HCT116 (cell line): ENCODE measurements around the gene IL17RA. TPM values are rescaled to one million over a fixed set of nuclear protein-coding genes. Genes with fewer than 3 reads are reported as not detected.
"Not testable (repeated sequence)": the region's sequence is repeated elsewhere in the genome, so short reads cannot be mapped to it uniquely, and the experiment has no call there.

Experiments used
- ATAC-seq: fragments of 200-7000 bp; cut with Tn5 transposase; 2 replicates; pipeline ENCODE4 v1.9.1; 2020; ENCODE audit warnings: mild to moderate bottlenecking, moderate library complexity
- BruUV-seq: library from RNA; stranded (reverse); fragments of 400-500 nt; replicated peaks from 2 replicates; lab custom pipeline; 2021; lab: Mats Ljungman, UMichigan
- CTCF ChIA-PET: fragments of 300-600 bp; sonication (Branson Sonifier 250); formaldehyde crosslinking; loops from one replicate; lab custom pipeline; 2021; ENCODE audit warnings: antibody characterized with exemption; lab: Charles Lee
- POLR2A ChIA-PET: fragments of 300-600, 350-600 bp; sonication (Branson Sonifier 250); formaldehyde crosslinking; loops from one replicate; lab custom pipeline; 2021; ENCODE audit warnings: antibody characterized with exemption; lab: Charles Lee
- RAD21 ChIA-PET, 2 experiments: fragments of 300-600 bp; sonication (Branson Sonifier 250); formaldehyde crosslinking; loops; one replicate each; lab custom pipeline; 2023; ENCODE audit warnings: low total read pairs in 2 of 2; ENCODE audit not compliant: uncharacterized antibody in 2 of 2, unreplicated experiment in 2 of 2, low non-redundant PET in 1 of 2; lab: Charles Lee
- DNase-seq: peaks from one replicate; pipeline ENCODE4 v3.0.0-alpha.2; 2010; ENCODE audit warnings: low read depth, low spot score
- H2AFZ ChIP-seq: fragments of 200-600 bp; shearing (Covaris generic), sonication (generic); 2 replicates; pipeline ENCODE4 v1.6.1; 2017; ENCODE audit warnings: low read depth, mixed run types, mixed read lengths, antibody characterized with exemption, low read length; ENCODE audit not compliant: poor library complexity, severe bottlenecking
- H3K27ac ChIP-seq: 2 replicates; pipeline ENCODE4 v1.5.1; 2012; ENCODE audit warnings: low read depth, low read length
- H3K27me3 ChIP-seq: fragments of 200-600 bp; sonication (generic); 2 replicates; pipeline ENCODE4 v1.6.1; 2016; ENCODE audit warnings: mixed run types, low read length, mixed read lengths; ENCODE audit not compliant: insufficient read depth
- H3K36me3 ChIP-seq, 2 experiments: fragments of 200-500 bp in 1 of 2; fragments of 200-600 bp in 1 of 2; sonication (Bioruptor generic) in 1 of 2; sonication (generic) in 1 of 2; 2 replicates each; pipeline versions ENCODE4 v1.5.1 to v1.6.1; 2014 to 2016; ENCODE audit warnings: low read length in 2 of 2, inconsistent platforms in 1 of 2, mixed read lengths in 1 of 2, mixed run types in 1 of 2; ENCODE audit not compliant: insufficient read depth in 2 of 2, control insufficient read depth in 1 of 2
- H3K4me1 ChIP-seq, 2 experiments: fragments of 200-600 bp in 1 of 2; sonication (generic) in 1 of 2; 2 replicates each; pipeline versions ENCODE4 v1.5.1 to v1.6.1; 2012 to 2017; ENCODE audit warnings: low read length in 2 of 2, inconsistent platforms in 1 of 2, mild to moderate bottlenecking in 1 of 2, mixed read lengths in 1 of 2, mixed run types in 1 of 2, moderate library complexity in 1 of 2; ENCODE audit not compliant: insufficient read depth in 2 of 2, control insufficient read depth in 1 of 2
- H3K4me2 ChIP-seq: fragments of 200-600 bp; sonication (generic); 2 replicates; pipeline ENCODE4 v1.6.1; 2017; ENCODE audit warnings: mixed run types, low read length, mixed read lengths
- H3K4me3 ChIP-seq, 2 experiments: fragments of 200-600 bp in 1 of 2; sonication (generic) in 1 of 2; replicated peaks in 1 of 2; 2 replicates each; pipeline ENCODE4 v1.5.1; 2011 to 2016; ENCODE audit warnings: low read length in 2 of 2, control low read depth in 1 of 2, low read depth in 1 of 2, mild to moderate bottlenecking in 1 of 2, mixed read lengths in 1 of 2, mixed run types in 1 of 2
- H3K79me2 ChIP-seq: fragments of 200-600 bp; sonication (generic); 2 replicates; pipeline ENCODE4 v1.6.1; 2017; ENCODE audit warnings: mild to moderate bottlenecking, mixed run types, low read length, moderate library complexity, mixed read lengths; ENCODE audit not compliant: insufficient read depth
- H3K9ac ChIP-seq: fragments of 200-600 bp; sonication (generic); 2 replicates; pipeline ENCODE4 v1.6.1; 2016; ENCODE audit warnings: low read length, mixed read lengths
- H3K9me2 ChIP-seq: fragments of 200-600 bp; sonication (generic), shearing (Covaris generic); 2 replicates; pipeline ENCODE4 v1.6.1; 2017; ENCODE audit warnings: mixed run types, mild to moderate bottlenecking, moderate library complexity; ENCODE audit not compliant: insufficient read depth
- H3K9me3 ChIP-seq, 2 experiments: fragments of 200-500 bp in 1 of 2; fragments of 200-600 bp in 1 of 2; sonication (Bioruptor generic) in 1 of 2; sonication (generic) in 1 of 2; 2 replicates each; pipeline ENCODE4 v1.6.1; 2014 to 2017; ENCODE audit warnings: low read length in 2 of 2, mixed read lengths in 2 of 2, inconsistent platforms in 1 of 2, low read depth in 1 of 2, mild to moderate bottlenecking in 1 of 2, mixed run types in 1 of 2, moderate library complexity in 1 of 2; ENCODE audit not compliant: control insufficient read depth in 1 of 2, insufficient read depth in 1 of 2
- H4K20me1 ChIP-seq: fragments of 200-600 bp; sonication (generic), shearing (Covaris generic); 2 replicates; pipeline ENCODE4 v1.6.1; 2017; ENCODE audit warnings: mixed run types, mild to moderate bottlenecking, moderate library complexity; ENCODE audit not compliant: insufficient read depth
- ZFX ChIP-seq: fragments of 450-650 bp; IDR thresholded peaks from 2 replicates; pipeline ENCODE4 v1.6.1; 2017
- intact Hi-C: fragments of 100-400 bp; cut with micrococcal nuclease; formaldehyde crosslinking; loops from 2 replicates; pipeline ENCODE4 v1.10.0; 2022
- total RNA-seq: library from RNA; stranded (reverse); gene quantifications from one replicate; pipeline ENCODE4 v1.2.1, GENCODE V29; 2021; ENCODE audit not compliant: unreplicated experiment

Gene IL17RA
- total RNA-seq, 1 experiment from 2014 or later, result 17.3 TPM

GRCh38 chr22:17035976-17036841 is 48.6 kb upstream of the IL17RA start:
- ATAC-seq, result peak; percentile 43
- H2AFZ ChIP-seq, DNase-seq, H3K27me3 ChIP-seq, H3K27ac ChIP-seq, POLR2A ChIA-PET, intact Hi-C loops, BruUV-seq, H3K9me3 ChIP-seq, H3K36me3 ChIP-seq, H3K9me2 ChIP-seq, RAD21 ChIA-PET, H4K20me1 ChIP-seq: not testable (repeated sequence)
- CTCF ChIA-PET, result interaction anchor here (1.2 kb wide), 1 partner anchor 22 kb away, joined by 4 read pairs; no protein-coding TSS in a partner anchor
- H3K9ac ChIP-seq, result peak overlapping the region; percentile 46
- H3K4me1 ChIP-seq, result peaks cover 8 to 25% of the 10 kb centered on the region in 2 experiments
- peak overlapping the region; percentile 36 to 69 for H3K4me3 ChIP-seq
- peaks cover 32% of the 10 kb centered on the region for H3K79me2 ChIP-seq
- peak overlapping the region; percentile 55 for H3K4me2 ChIP-seq

GRCh38 chr22:17036842-17037711 is 47.7 kb upstream of the IL17RA start:
- RAD21 ChIA-PET, result not testable (repeated sequence)
- DNase-seq, result peak; percentile 24
- H3K4me2 ChIP-seq, result peak overlapping the region; percentile 83
- peak overlapping the region; percentile 63 to 69 for H3K4me3 ChIP-seq
- peak; percentile 83 for TF ChIP-seq ZFX
- TF ChIP-seq, all 23 proteins: peak for 1; not testable (repeated sequence) for 22
- H3K9me2 ChIP-seq, POLR2A ChIA-PET, H3K36me3 ChIP-seq, CTCF ChIA-PET, H4K20me1 ChIP-seq, H2AFZ ChIP-seq, H3K27me3 ChIP-seq, H3K9me3 ChIP-seq, intact Hi-C loops: not testable (repeated sequence)
- Histone ChIP-seq H3K27ac (peak overlapping the region; percentile 90), H3K9ac (peak overlapping the region; percentile 77), H3K4me1 (peaks cover 8 to 25% of the 10 kb centered on the region in 2 experiments), H3K79me2 (peaks cover 41% of the 10 kb centered on the region)
- peak; percentile 91 for ATAC-seq
- TSS peak; percentile 70 for BruUV-seq
